Measurements from ENCODE around the gene HSD17B12.

Gene HSD17B12

GRCh38 chr11:43866969-43867368 is 186.4 kb downstream of the HSD17B12 start:
- H3K4me1 ChIP-seq (ENCODE audit: insufficient read depth, low read length), result peaks cover 21% of the 10 kb centered on the region
- DNase-seq, result no peak
- H2AFZ ChIP-seq (ENCODE audit: low read depth, low read length), result no peak overlapping the region
- no peak for ATAC-seq (ENCODE audit: insufficient read depth, low read depth)
- H3K27ac ChIP-seq (ENCODE audit: low read length), result no peak overlapping the region
- TF ChIP-seq CTCF (IDR thresholded peaks at IDR 0.05; ENCODE audit: borderline replicate concordance, extremely low read depth, low read length, poor library complexity, severe bottlenecking), result no peak
- TF ChIP-seq EZH2 (IDR thresholded peaks at IDR 0.05; ENCODE audit: borderline replicate concordance, low read depth, low read length, severe bottlenecking), result no peak
- H3K9ac ChIP-seq (ENCODE audit: low read depth, low read length), result no peak overlapping the region
- H3K27me3 ChIP-seq (ENCODE audit: insufficient read depth, low read length, poor library complexity), result no peaks in the 10 kb centered on the region
- H3K4me2 ChIP-seq (ENCODE audit: insufficient read depth, low read length), result no peak overlapping the region
- H3K4me3 ChIP-seq (ENCODE audit: low read depth in 1 of 2, low read length in 2 of 2), result no peak overlapping the region
- H4K20me1 ChIP-seq (ENCODE audit: insufficient read depth, low read length), result no peaks in the 10 kb centered on the region
- no peaks in the 10 kb centered on the region for H3K9me3 ChIP-seq (ENCODE audit: insufficient read depth, low read length, severe bottlenecking)
- H3K79me2 ChIP-seq (ENCODE audit: insufficient read depth, low read length), result no peaks in the 10 kb centered on the region
- no peaks in the 10 kb centered on the region for H3K36me3 ChIP-seq (ENCODE audit: insufficient read depth, low read length)

GRCh38 chr11:43868852-43869567 is 188.5 kb downstream of the HSD17B12 start:
- DNase-seq, result peak; percentile 59
- H3K79me2 ChIP-seq (ENCODE audit: insufficient read depth, low read length), result no peaks in the 10 kb centered on the region
- peak overlapping the region; percentile 56 for H3K4me2 ChIP-seq (ENCODE audit: insufficient read depth, low read length)
- no peaks in the 10 kb centered on the region for H4K20me1 ChIP-seq (ENCODE audit: insufficient read depth, low read length)
- H2AFZ ChIP-seq (ENCODE audit: low read depth, low read length), result peak overlapping the region; percentile 59
- peaks cover 21% of the 10 kb centered on the region for H3K4me1 ChIP-seq (ENCODE audit: insufficient read depth, low read length)
- H3K9me3 ChIP-seq (ENCODE audit: insufficient read depth, low read length, severe bottlenecking), result no peaks in the 10 kb centered on the region
- peak overlapping the region; percentile 73 for H3K27ac ChIP-seq (ENCODE audit: low read length)
- H3K9ac ChIP-seq (ENCODE audit: low read depth, low read length), result peak overlapping the region; percentile 25; the same call in 1 of the 2 replicates
- peak overlapping the region in 1 of 2 experiments; percentile 34; a peak in 2 of 4 replicates for H3K4me3 ChIP-seq (ENCODE audit: low read depth in 1 of 2, low read length in 2 of 2)
- TF ChIP-seq CTCF (IDR thresholded peaks at IDR 0.05; ENCODE audit: borderline replicate concordance, extremely low read depth, low read length, poor library complexity, severe bottlenecking), result no peak
- TF ChIP-seq EZH2 (IDR thresholded peaks at IDR 0.05; ENCODE audit: borderline replicate concordance, low read depth, low read length, severe bottlenecking), result no peak
- H3K27me3 ChIP-seq (ENCODE audit: insufficient read depth, low read length, poor library complexity), result no peaks in the 10 kb centered on the region
- H3K36me3 ChIP-seq (ENCODE audit: insufficient read depth, low read length), result no peaks in the 10 kb centered on the region
- ATAC-seq (ENCODE audit: insufficient read depth, low read depth), result peak; percentile 98

GRCh38 chr11:43871051-43871450 is 190.5 kb downstream of the HSD17B12 start:
- ATAC-seq (ENCODE audit: insufficient read depth, low read depth) (no peak), DNase-seq (no peak)
- Histone ChIP-seq H3K4me3 (ENCODE audit: low read depth in 1 of 2, low read length in 2 of 2) (no peak overlapping the region), H3K27me3 (ENCODE audit: insufficient read depth, low read length, poor library complexity) (no peaks in the 10 kb centered on the region), H3K9ac (ENCODE audit: low read depth, low read length) (no peak overlapping the region), H3K4me2 (ENCODE audit: insufficient read depth, low read length) (no peak overlapping the region), H3K79me2 (ENCODE audit: insufficient read depth, low read length) (no peaks in the 10 kb centered on the region), H4K20me1 (ENCODE audit: insufficient read depth, low read length) (no peaks in the 10 kb centered on the region), H3K27ac (ENCODE audit: low read length) (no peak overlapping the region), H2AFZ (ENCODE audit: low read depth, low read length) (no peak overlapping the region), H3K9me3 (ENCODE audit: insufficient read depth, low read length, severe bottlenecking) (no peaks in the 10 kb centered on the region), H3K4me1 (ENCODE audit: insufficient read depth, low read length) (peaks cover 21% of the 10 kb centered on the region), H3K36me3 (ENCODE audit: insufficient read depth, low read length) (no peaks in the 10 kb centered on the region)
- TF ChIP-seq CTCF (IDR thresholded peaks at IDR 0.05; ENCODE audit: borderline replicate concordance, extremely low read depth, low read length, poor library complexity, severe bottlenecking) (no peak), EZH2 (IDR thresholded peaks at IDR 0.05; ENCODE audit: borderline replicate concordance, low read depth, low read length, severe bottlenecking) (no peak)

Measured in DND-41 (cell line).